Forelimb muscle (tissue), 1 donor: ENCODE measurements around the gene FRMPD4. TPM values are rescaled to one million over a fixed set of nuclear protein-coding genes. Genes with fewer than 3 reads are reported as not detected.

Experiments
- DNase-seq: peaks from one replicate; pipeline ENCODE4 v3.0.0-alpha.2; 2013; ENCODE audit warnings: low read depth
- polyA plus RNA-seq: library from polyadenylated mRNA; unstranded; fragments of 120-200 nt; gene quantifications from one replicate; pipeline ENCODE4 v1.2.1, GENCODE V29; 2013; ENCODE audit not compliant: insufficient read length

The FRMPD4 gene
- polyA plus RNA-seq, 1 donor: 0.92 TPM

GRCh38 chrX:12301288-12301687, 163.0 kb downstream of the FRMPD4 start:
- DNase-seq: no peak

- no peak for DNase-seq
Measured at GRCh38 chrX:12304261-12304660, 166.0 kb downstream of the FRMPD4 start.

GRCh38 chrX:12307961-12308360, 169.7 kb downstream of the FRMPD4 start:
- DNase-seq: no peak

- DNase-seq: no peak
Measured at GRCh38 chrX:12308420-12308819, 170.1 kb downstream of the FRMPD4 start.

GRCh38 chrX:12309040-12309743, 170.9 kb downstream of the FRMPD4 start:
- DNase-seq: no peak

DNA sequence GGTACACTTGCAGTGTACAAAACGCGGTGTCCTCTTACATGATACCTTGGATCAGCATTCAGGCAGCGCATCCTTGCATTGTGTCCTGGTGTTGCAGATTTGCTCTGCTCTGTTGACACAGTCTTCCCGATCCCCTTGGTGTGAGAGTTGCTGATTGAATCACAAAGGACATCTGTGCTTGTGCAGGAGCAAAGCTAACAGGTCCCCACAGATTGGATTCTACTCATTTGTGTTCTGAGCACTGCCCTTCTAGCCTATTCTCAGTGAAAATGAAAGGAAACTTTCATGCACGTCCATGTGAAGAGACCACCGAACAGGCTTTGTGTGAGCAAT, 171.4 kb downstream of the FRMPD4 start:
- DNase-seq: no peak

DNA sequence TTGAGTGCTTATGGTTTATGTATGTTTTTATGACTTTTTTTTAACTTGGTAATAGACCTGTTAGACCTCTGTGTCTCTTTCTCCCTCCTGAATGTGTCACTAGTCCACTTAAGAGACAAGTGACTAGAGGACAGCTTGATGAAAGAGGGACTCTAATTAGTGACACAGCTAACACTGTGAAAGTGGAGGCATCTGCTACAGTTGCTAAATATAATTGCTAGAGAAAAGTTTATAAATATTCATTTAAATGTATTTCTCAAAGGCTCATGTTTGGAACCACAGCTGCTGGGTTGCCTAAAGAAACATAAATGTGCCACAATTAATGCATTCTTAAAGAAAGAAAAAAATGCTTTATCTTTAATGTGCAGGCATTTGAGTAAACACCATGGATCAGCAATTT, 176.4 kb downstream of the FRMPD4 start:
- no peak for DNase-seq

DNA sequence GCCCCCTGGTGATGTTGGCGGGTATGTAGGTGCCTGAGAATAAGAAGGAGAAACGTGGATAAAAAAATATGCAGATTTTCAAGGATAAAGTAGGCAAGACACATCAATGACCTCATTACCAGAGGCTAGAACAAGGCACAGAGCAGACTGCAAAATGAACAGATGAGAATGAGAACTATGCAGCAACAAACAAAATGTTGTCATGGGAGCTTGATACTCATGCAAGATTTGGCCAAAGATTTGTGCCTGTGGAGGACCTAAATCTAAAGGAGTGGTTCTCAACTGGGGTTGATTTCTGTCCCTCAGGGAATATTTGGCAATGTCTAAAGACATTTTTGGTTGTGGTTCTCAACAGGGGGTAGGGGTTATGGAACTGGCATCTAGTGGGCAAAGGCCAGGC, 177.3 kb downstream of the FRMPD4 start:
- no peak for DNase-seq

DNA sequence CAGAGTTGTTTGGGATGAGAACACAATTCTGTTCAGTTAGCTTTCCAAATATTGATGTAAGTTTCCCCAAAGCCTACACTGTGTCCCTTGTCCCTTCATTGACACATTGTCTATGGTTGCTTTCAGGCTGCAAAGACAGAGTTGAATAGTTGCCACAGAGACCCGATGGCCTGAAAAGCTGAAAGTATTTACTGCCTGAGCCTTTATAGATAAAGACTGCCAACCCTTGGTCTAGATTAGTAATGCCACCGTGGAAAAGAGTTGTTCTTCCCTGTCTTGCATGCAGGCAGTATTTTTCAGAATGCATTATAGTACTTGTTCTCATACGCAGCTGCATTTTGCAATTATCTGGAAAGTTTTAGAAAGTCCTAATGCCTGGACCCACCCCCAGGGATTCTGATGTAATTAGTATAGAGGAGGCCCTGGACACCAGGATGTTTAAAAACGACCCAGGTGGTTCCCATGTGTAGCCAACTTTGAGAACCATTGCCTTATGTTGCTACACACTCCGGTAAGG, 180.8 kb downstream of the FRMPD4 start:
- no peak for DNase-seq

GRCh38 chrX:12319992-12320391, 181.7 kb downstream of the FRMPD4 start:
- DNase-seq: no peak

GRCh38 chrX:12322031-12322430, 183.8 kb downstream of the FRMPD4 start:
- no peak for DNase-seq

DNA sequence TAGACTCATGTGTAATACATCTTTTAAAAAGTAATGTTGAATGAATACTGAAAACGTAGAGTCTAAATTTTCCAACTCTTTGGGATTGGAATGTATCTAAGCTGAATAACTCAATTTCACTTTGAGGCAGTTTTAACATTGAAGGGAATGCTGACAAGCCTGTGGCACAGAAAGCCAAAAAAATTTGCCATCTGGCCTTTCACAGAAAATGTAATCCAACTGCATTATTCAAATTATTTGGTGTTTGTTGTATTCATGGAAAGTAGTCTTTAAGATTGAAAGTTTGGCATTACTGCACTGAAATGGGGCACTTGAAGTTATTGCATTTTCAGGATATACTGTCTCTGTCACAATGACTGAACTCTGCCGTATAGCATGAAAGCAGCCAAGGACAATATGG, 186.9 kb downstream of the FRMPD4 start:
- no peak for DNase-seq

GRCh38 chrX:12327836-12328235, 189.6 kb downstream of the FRMPD4 start:
- no peak for DNase-seq

- no peak for DNase-seq
Measured at GRCh38 chrX:12329476-12329875, 191.2 kb downstream of the FRMPD4 start.

DNA sequence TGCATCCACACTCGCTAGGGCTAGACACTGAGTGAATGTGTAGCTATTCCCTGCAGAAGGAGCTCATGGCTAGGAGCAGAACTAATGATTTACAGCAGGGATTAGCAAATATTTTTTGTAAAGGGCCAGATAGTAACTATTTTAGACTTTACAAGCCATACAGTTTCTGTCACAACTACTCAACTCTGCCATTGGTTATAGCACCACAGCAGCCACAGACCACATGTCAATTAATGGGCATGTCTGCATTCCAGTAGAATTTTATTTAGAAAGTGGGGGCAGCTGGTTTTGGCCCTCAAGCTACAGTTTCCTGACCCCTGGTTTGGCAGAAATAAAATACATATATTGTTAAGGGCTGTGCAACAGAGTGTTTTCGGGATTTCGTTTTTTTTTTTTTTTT, 192.6 kb downstream of the FRMPD4 start:
- no peak for DNase-seq

- no peak for DNase-seq
Measured at GRCh38 chrX:12332786-12333347, 194.6 kb downstream of the FRMPD4 start.

DNA sequence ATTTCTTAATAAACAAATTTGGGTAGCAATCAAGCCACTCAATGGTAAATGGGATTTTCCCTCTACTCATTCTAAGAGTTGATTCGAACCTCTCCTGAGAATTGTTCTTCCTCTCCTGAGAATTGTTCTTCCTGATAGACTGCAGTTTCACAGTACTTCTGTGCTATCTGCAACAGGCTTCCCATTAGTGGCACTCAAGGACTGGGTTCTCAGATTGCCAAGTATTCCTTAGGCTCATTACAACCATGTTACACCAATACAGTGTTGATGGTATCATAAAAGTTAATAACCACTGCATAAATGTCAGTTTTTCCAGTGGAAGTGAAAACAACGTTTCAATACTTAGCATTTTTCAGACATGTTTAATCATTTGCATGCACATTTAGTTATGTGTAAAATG, 201.6 kb downstream of the FRMPD4 start:
- no peak for DNase-seq

- no peak for DNase-seq
Measured at GRCh38 chrX:12344954-12345353, 206.7 kb downstream of the FRMPD4 start.

DNA sequence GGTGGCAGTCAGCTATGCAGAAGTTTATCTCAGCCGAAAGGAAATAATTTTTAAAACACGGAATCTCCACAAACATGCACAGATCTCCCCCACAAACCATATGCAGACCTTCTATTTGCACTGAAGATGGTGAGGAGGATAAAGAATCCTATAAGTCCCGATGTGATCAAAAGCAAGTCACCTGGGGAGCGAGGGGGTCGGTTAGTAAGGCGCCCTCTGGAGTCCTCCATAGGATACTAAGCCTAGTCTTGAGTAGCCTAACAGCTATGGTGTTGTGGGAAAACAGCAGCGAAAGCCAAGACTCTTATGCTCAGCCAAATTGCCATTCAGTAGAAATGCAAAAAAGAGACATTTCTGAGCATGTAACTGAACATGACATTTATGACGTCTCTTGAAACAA, 210.9 kb downstream of the FRMPD4 start:
- no peak for DNase-seq

- DNase-seq: no peak
Measured at GRCh38 chrX:12352922-12353321, 214.6 kb downstream of the FRMPD4 start.

DNA sequence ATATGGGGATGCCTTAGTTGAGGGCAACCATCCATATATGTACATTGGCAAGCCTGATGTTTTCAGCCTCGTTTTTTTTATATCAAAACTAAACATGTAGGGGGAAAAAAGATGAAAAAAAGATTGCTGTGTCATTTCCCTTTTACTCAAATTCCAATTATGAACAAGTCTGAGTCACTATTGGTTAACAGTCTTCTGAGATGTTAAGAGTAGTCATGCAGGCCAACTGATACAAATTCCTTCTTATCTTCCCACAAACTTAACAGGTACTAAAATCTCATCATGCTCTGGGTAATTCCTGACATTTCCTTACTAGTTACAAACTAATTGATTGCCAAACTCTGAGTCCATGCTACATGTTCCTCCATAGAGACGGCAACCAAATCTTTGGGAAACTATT, 222.1 kb downstream of the FRMPD4 start:
- DNase-seq: no peak

- no peak for DNase-seq
Measured at GRCh38 chrX:12360986-12361598, 222.8 kb downstream of the FRMPD4 start.

DNA sequence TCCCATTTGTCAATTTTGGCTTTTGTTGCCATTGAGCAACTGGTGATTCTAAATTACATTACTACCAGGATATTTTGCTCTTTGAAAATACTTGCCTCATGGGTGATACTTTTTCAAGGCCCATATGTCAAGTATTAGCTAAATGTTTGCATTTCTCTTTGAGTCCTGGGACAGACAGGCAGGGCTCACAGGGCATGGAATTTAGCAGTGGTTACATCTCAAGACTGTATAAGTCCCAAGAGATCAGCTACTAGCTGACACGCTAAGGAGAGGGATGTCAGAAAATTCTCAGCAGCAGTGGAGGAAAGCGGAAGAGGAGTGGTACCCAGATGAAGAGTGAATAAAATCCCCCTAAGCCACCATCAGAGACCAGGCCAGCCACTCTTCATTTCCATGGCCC, 224.9 kb downstream of the FRMPD4 start:
- DNase-seq: no peak
